ENCODE data around the gene NXNL2.

Gene NXNL2

GRCh38 chr9:88522360-88522759 is 12.6 kb upstream of the NXNL2 start:
- no peak overlapping the region for H3K27ac Mint-ChIP-seq
- no peaks in the 10 kb centered on the region for H3K9me3 Mint-ChIP-seq
- no peaks in the 10 kb centered on the region for H3K36me3 Mint-ChIP-seq (ENCODE audit: low read depth)
- DNase-seq (ENCODE audit: low spot score), result no peak
- H3K4me3 Mint-ChIP-seq, result no peak overlapping the region
- H3K4me1 Mint-ChIP-seq (ENCODE audit: low read depth), result no peaks in the 10 kb centered on the region
- peaks cover 7% of the 10 kb centered on the region for H3K27me3 Mint-ChIP-seq (ENCODE audit: low read depth)

GRCh38 chr9:88523056-88523455 is 11.9 kb upstream of the NXNL2 start:
- Mint-ChIP-seq H3K27ac (no peak overlapping the region), H3K4me1 (ENCODE audit: low read depth) (no peaks in the 10 kb centered on the region), H3K36me3 (ENCODE audit: low read depth) (no peaks in the 10 kb centered on the region), H3K9me3 (no peaks in the 10 kb centered on the region), H3K27me3 (ENCODE audit: low read depth) (peaks cover 7% of the 10 kb centered on the region), H3K4me3 (no peak overlapping the region)
- DNase-seq (ENCODE audit: low spot score), result no peak

- Mint-ChIP-seq H3K4me3 (no peak overlapping the region), H3K27ac (no peak overlapping the region), H3K27me3 (ENCODE audit: low read depth) (peaks cover 13% of the 10 kb centered on the region)
These were observed 10.1 kb upstream of the NXNL2 start for GRCh38 chr9:88524911-88525310.

GRCh38 chr9:88527618-88528017 is 7.4 kb upstream of the NXNL2 start:
- Mint-ChIP-seq H3K27me3 (ENCODE audit: low read depth) (peaks cover 33% of the 10 kb centered on the region), H3K27ac (no peak overlapping the region), H3K4me1 (ENCODE audit: low read depth) (no peaks in the 10 kb centered on the region), H3K9me3 (no peaks in the 10 kb centered on the region), H3K4me3 (no peak overlapping the region), H3K36me3 (ENCODE audit: low read depth) (no peaks in the 10 kb centered on the region)
- DNase-seq (ENCODE audit: low spot score), result no peak

More at GRCh38 chr9:88524911-88525310, 10.1 kb upstream of the NXNL2 start:
- Mint-ChIP-seq H3K4me1 (ENCODE audit: low read depth) (no peaks in the 10 kb centered on the region), H3K9me3 (no peaks in the 10 kb centered on the region), H3K36me3 (ENCODE audit: low read depth) (no peaks in the 10 kb centered on the region)
- no peak for DNase-seq (ENCODE audit: low spot score)

- DNase-seq (ENCODE audit: low spot score), result no peak
- Mint-ChIP-seq H3K9me3 (no peaks in the 10 kb centered on the region), H3K4me3 (no peak overlapping the region), H3K27ac (no peak overlapping the region), H3K36me3 (ENCODE audit: low read depth) (no peaks in the 10 kb centered on the region), H3K4me1 (ENCODE audit: low read depth) (no peaks in the 10 kb centered on the region), H3K27me3 (ENCODE audit: low read depth) (peaks cover 39% of the 10 kb centered on the region)
These were observed 6.7 kb upstream of the NXNL2 start for GRCh38 chr9:88528080-88528790.

GRCh38 chr9:88529496-88529895 is 5.5 kb upstream of the NXNL2 start:
- Mint-ChIP-seq H3K4me1 (ENCODE audit: low read depth) (no peaks in the 10 kb centered on the region), H3K4me3 (no peak overlapping the region), H3K27me3 (ENCODE audit: low read depth) (peaks cover 46% of the 10 kb centered on the region), H3K9me3 (no peaks in the 10 kb centered on the region), H3K27ac (no peak overlapping the region), H3K36me3 (ENCODE audit: low read depth) (no peaks in the 10 kb centered on the region)
- DNase-seq (ENCODE audit: low spot score), result no peak

- Mint-ChIP-seq H3K27ac (no peak overlapping the region), H3K36me3 (ENCODE audit: low read depth) (no peaks in the 10 kb centered on the region), H3K4me3 (no peak overlapping the region), H3K27me3 (ENCODE audit: low read depth) (peaks cover 46% of the 10 kb centered on the region), H3K9me3 (no peaks in the 10 kb centered on the region), H3K4me1 (ENCODE audit: low read depth) (no peaks in the 10 kb centered on the region)
- DNase-seq (ENCODE audit: low spot score), result no peak
These were observed 4.9 kb upstream of the NXNL2 start for GRCh38 chr9:88530051-88530450.

GRCh38 chr9:88531920-88532698 is 2.9 kb upstream of the NXNL2 start:
- no peaks in the 10 kb centered on the region for H3K4me1 Mint-ChIP-seq (ENCODE audit: low read depth)
- DNase-seq (ENCODE audit: low spot score), result no peak
- no peaks in the 10 kb centered on the region for H3K36me3 Mint-ChIP-seq (ENCODE audit: low read depth)
- peaks cover 63% of the 10 kb centered on the region for H3K27me3 Mint-ChIP-seq (ENCODE audit: low read depth)
- H3K9me3 Mint-ChIP-seq, result no peaks in the 10 kb centered on the region
- no peak overlapping the region for H3K27ac Mint-ChIP-seq
- no peak overlapping the region for H3K4me3 Mint-ChIP-seq

- Mint-ChIP-seq H3K36me3 (ENCODE audit: low read depth) (no peaks in the 10 kb centered on the region), H3K4me3 (peak overlapping the region; percentile 2), H3K4me1 (ENCODE audit: low read depth) (peaks cover 3% of the 10 kb centered on the region), H3K27me3 (ENCODE audit: low read depth) (peaks cover 68% of the 10 kb centered on the region), H3K27ac (no peak overlapping the region), H3K9me3 (no peaks in the 10 kb centered on the region)
- no peak for DNase-seq (ENCODE audit: low spot score)
These were observed 975 bp upstream of the NXNL2 start for GRCh38 chr9:88533951-88534455.

- Mint-ChIP-seq H3K4me3 (peak overlapping the region; percentile 34), H3K27me3 (ENCODE audit: low read depth) (peaks cover 61% of the 10 kb centered on the region), H3K4me1 (ENCODE audit: low read depth) (peaks cover 3% of the 10 kb centered on the region), H3K9me3 (no peaks in the 10 kb centered on the region), H3K27ac (no peak overlapping the region), H3K36me3 (ENCODE audit: low read depth) (no peaks in the 10 kb centered on the region)
- DNase-seq (ENCODE audit: low spot score), result no peak
These were observed 446 bp downstream of the NXNL2 start for GRCh38 chr9:88535226-88536022.

GRCh38 chr9:88536023-88536324 is 996 bp downstream of the NXNL2 start:
- no peaks in the 10 kb centered on the region for H3K9me3 Mint-ChIP-seq
- H3K4me3 Mint-ChIP-seq, result no peak overlapping the region
- H3K36me3 Mint-ChIP-seq (ENCODE audit: low read depth), result no peaks in the 10 kb centered on the region
- H3K27me3 Mint-ChIP-seq (ENCODE audit: low read depth), result peaks cover 56% of the 10 kb centered on the region
- no peak for DNase-seq (ENCODE audit: low spot score)
- peaks cover 3% of the 10 kb centered on the region for H3K4me1 Mint-ChIP-seq (ENCODE audit: low read depth)
- H3K27ac Mint-ChIP-seq, result no peak overlapping the region

- Mint-ChIP-seq H3K9me3 (no peaks in the 10 kb centered on the region), H3K4me1 (ENCODE audit: low read depth) (peaks cover 3% of the 10 kb centered on the region), H3K27me3 (ENCODE audit: low read depth) (peaks cover 45% of the 10 kb centered on the region), H3K27ac (no peak overlapping the region), H3K36me3 (ENCODE audit: low read depth) (no peaks in the 10 kb centered on the region), H3K4me3 (no peak overlapping the region)
- no peak for DNase-seq (ENCODE audit: low spot score)
These were observed 2.2 kb downstream of the NXNL2 start for GRCh38 chr9:88536951-88537760.

GRCh38 chr9:88537761-88538091 is 2.7 kb downstream of the NXNL2 start:
- DNase-seq (ENCODE audit: low spot score), result peak; percentile 19
- Mint-ChIP-seq H3K9me3 (no peaks in the 10 kb centered on the region), H3K27me3 (ENCODE audit: low read depth) (peaks cover 40% of the 10 kb centered on the region), H3K4me3 (no peak overlapping the region), H3K27ac (no peak overlapping the region), H3K36me3 (ENCODE audit: low read depth) (no peaks in the 10 kb centered on the region), H3K4me1 (ENCODE audit: low read depth) (peaks cover 3% of the 10 kb centered on the region)

Measured in T-helper 2 cell treated with Interferon-gamma antibody and Interleukin-4, amounts not matched to agents 5 μg/mL and 100 μg/mL, for 36 hours (primary cell).